ENCODE results near the gene IPCEF1.
A peak's percentile ranks its signal among the peaks of the same experiment; 100 is the strongest.

The IPCEF1 gene

DNA sequence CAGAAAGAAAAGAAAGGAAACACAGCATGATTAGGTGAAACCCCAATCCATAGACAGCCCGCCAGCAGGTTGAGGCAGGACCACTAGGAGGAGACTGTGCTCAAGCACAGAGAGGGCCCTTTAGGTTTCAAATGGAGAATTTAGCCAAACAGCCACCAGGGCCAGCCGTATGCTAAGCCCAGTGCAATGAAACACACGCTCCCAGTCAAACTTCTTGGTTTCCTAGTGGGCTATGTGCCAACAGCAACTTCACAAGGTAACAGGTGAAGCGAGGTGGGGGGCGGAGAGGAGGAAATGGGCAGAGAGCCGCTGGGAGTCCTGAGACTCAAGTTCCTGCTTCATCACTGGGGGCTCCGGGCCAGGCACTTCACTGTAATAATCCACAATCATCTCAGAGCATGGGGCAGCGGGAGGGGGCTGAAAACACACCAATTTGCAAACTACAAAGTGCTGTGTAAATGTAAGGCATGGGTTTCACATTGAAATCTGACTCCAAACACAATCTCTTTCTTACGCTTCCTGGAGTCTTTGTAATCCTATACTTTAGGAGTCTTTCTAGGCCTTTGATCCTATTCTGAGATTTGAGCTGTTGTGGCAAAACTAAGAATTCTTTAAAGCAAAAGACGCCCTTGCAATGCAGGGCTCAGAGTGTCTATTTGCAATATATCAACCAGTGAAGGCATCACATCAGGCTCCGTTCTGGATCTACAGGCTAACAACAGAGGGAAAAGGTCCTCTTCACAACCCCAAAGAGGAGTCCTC lies 200.3 kb downstream of the IPCEF1 start:
- DNase-seq: peak; percentile 41

GRCh38 chr6:154154389-154154967 lies 202.1 kb downstream of the IPCEF1 start:
- DNase-seq: peak; percentile 51

- no peak for DNase-seq
Measured at GRCh38 chr6:154143753-154144152, 212.8 kb downstream of the IPCEF1 start.

DNA sequence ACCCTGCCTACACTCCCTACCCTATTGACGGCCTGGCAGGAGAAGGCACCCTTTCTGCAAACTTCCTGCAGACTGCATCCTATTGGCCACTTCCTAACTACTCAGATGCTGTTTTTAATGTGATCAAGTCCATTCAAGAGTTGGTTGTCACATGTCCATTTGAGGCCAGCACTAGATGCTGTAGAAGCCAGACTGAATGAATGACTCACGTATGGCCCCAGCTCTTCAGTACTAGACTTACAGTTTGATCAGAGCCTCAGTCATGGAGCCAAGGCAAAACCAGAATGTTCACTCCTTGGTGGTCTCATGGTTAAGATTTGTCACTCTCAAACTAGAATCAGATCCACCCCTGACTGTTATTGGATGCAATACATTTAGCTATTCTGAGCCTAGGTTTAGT lies 215.9 kb downstream of the IPCEF1 start:
- no peak for DNase-seq

- DNase-seq: no peak
Measured at GRCh38 chr6:154139892-154140291, 216.7 kb downstream of the IPCEF1 start.

DNA sequence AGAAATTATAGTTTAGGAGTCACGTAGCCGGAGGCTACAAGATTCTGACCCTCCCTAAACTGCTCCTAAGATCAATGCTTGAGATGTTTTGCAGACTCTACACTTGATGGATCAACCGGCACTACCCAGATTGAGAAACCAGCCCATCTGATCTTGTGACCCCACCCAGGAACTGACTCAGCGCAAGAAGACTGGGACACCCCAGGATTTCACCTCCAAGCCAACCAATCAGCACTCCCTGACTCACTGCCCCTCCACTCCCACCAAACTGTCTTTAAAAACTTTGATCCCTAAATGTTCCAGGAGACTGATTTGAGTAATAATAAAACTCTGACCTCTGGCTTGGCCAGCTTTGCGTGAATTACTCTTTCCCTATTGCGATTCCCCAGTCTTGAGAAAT lies 217.8 kb downstream of the IPCEF1 start:
- DNase-seq: no peak

DNA sequence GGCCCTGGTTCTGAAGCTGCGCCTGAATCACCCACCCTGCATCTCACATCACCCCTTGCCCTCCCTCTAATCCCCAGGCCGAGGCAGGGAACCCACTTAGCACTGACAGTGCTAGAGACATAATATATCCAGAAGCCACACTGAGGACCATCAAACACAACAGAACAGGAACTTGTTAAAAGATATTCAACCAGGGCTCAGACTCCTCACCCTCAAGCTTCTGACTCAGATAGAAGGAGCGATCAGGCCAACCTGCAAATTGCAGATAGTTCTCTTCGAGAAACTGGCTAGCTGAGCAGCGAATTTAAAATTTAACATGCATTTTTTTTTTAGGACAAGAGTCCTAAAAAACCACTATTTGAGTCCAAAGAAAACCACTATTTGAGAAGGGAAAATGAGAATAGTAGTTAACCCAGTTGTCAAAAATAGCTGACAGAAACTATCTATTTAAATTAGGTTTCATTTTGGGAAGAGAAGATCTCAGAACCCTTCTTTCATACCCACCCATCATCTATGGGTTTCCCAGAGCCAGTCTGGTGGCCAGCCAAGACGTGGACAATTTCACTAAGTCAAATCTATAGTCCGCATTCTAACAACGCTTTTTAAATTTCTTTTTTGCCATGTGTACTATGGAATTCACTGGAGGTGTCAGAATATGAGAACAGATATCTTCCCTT lies 222.0 kb downstream of the IPCEF1 start:
- no peak for DNase-seq

GRCh38 chr6:154127657-154128056 lies 228.9 kb downstream of the IPCEF1 start:
- no peak for DNase-seq

GRCh38 chr6:154125421-154125820 lies 231.2 kb downstream of the IPCEF1 start:
- DNase-seq: no peak

- no peak for DNase-seq
Measured at GRCh38 chr6:154123155-154123956, 233.2 kb downstream of the IPCEF1 start.

GRCh38 chr6:154122195-154122925 lies 234.2 kb downstream of the IPCEF1 start:
- DNase-seq: no peak

GRCh38 chr6:154117485-154117884 lies 239.1 kb downstream of the IPCEF1 start:
- DNase-seq: no peak

GRCh38 chr6:154113392-154113791 lies 243.2 kb downstream of the IPCEF1 start:
- DNase-seq: no peak

DNA sequence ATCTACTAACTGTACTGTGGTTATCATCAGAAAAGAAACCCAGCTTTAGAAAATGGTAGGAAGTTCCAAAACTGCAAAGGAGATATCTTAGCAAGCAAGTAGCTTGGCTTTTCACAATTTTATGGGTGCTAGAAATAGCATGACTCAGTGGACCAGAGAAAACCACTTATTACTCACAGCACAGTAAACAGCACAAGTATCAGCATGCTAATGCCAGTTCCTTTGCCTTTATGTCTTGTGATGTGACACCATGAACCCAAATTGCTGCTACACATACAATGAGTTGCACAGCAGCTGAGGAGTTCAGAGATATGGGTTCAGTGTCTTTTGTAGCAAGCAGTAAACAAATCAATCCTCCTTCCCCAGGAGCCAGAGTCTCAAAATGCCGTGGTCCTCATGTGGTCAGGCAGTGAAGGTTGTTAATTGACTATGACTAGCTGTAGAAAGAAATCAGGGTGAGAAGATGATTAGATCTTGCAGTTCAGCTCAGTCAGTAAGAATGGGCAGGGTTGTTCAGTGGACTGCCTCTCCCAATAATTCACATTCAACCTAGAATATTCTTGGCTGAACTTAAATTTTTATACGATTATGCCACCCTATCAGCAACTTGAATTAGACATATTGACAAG lies 244.3 kb downstream of the IPCEF1 start:
- DNase-seq: no peak

- DNase-seq: no peak
Measured at GRCh38 chr6:154111025-154111424, 245.6 kb downstream of the IPCEF1 start.

- no peak for DNase-seq
Measured at GRCh38 chr6:154106251-154106650, 250.4 kb downstream of the IPCEF1 start.
